ENCODE data around the gene HSPA8.
"Not testable (repeated sequence)": the region's sequence is repeated elsewhere in the genome, so short reads cannot be mapped to it uniquely, and the experiment has no call there.

The HSPA8 gene

DNA sequence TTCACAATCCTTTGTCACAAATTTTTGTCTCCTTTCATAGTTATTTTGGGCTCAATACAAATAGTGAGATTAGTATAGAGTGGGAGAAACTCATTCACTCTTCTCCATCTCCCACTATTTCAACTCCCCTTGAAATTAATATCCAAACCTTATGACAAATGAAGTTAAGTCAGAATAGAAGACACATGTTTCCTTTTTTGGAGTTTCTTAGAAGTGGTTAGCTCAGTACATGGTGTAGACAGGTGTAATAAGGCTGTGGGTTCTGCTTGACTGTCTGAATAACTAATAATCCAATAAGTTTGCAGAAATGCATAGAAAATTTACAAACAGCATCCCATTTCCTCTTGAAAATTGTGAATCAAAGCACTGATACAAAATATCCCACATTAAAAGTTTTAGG, 10.8 kb upstream of the HSPA8 start:
- H3K9me3 ChIP-seq (ENCODE audit: control insufficient read depth, low read length) = no peaks in the 10 kb centered on the region
- no peak overlapping the region for H3K27ac ChIP-seq (ENCODE audit: low read depth, low read length, severe bottlenecking)
- H3K36me3 ChIP-seq (ENCODE audit: control insufficient read depth, insufficient read depth, low read length) = peaks cover 17% of the 10 kb centered on the region
- H3K4me1 ChIP-seq (ENCODE audit: control insufficient read depth, insufficient read depth, low read length, poor library complexity, severe bottlenecking) = no peaks in the 10 kb centered on the region
- no peak overlapping the region for H3K4me3 ChIP-seq (ENCODE audit: extremely low read depth, insufficient read depth, low read length, poor library complexity, severe bottlenecking)

DNA sequence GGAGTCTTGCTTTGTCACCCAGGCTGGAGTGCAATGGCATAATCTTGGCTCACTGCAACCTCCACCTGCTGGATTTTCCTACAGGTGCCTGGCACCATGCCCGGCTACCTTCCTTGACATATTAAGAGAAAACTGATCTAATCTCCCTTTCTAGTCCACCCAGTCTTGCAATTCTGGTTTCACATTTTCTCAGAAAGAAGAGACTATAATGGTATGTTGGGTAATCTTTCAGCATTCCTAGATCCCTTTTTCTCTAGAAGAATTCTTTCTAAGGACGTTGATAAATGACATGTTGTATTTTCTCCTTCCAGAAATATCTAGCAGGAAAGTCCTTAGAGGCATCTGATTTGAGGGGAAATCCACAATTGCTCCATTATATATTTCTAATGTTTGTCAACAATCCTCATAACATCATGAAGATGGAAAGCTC, 10.4 kb upstream of the HSPA8 start:
- H3K4me3 ChIP-seq (ENCODE audit: extremely low read depth, insufficient read depth, low read length, poor library complexity, severe bottlenecking) = no peak overlapping the region
- H3K36me3 ChIP-seq (ENCODE audit: control insufficient read depth, insufficient read depth, low read length) = peaks cover 17% of the 10 kb centered on the region
- H3K4me1 ChIP-seq (ENCODE audit: control insufficient read depth, insufficient read depth, low read length, poor library complexity, severe bottlenecking) = no peaks in the 10 kb centered on the region
- H3K27ac ChIP-seq (ENCODE audit: low read depth, low read length, severe bottlenecking) = no peak overlapping the region
- no CpG with 5 or more reads among the region's 2 CpGs for WGBS, 2 experiments (ENCODE audit: insufficient coverage in 2 of 2)
- no peaks in the 10 kb centered on the region for H3K9me3 ChIP-seq (ENCODE audit: control insufficient read depth, low read length)

DNA sequence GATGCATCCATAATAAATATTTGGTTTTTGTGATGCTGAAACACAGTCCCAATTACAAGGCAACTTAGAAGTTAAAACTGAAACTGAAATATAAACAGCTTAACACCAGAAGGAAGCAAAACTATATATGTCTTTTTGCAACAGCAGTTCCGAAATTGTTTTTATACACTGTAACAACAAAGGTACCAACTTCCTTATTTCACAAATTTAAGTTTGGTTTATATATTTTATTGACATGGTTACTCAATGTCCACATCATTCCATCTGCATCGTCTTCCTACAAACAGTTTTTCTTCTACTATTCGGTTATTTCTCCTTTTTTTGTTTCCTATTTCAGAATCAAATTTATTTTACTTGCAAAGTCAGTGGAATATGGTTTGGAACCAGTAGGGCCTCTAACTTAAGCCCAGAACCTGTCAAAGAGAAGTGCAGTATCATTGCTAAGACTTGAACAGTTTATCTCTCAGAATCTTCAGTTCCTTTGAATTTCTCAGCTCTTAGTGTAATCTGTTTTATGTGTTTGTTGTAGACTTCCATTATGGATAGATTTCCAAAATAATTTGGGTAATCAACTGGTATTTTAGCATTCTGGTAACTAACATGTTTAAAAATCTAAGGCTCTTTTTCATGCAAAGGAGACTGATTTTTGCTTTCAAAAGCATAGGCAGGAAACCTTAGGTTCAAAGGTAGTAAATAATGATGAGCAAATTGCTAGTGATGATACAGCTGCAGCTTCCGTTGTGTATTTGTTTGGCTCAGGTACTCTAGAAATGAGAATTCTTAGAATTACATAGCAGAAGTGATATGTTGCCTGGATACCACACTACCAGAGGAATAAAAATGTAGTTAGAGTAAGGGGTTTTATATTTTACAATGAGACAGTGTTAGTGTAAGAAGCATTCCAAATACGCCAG, 8.2 kb upstream of the HSPA8 start:
- H3K4me3 ChIP-seq (ENCODE audit: extremely low read depth, insufficient read depth, low read length, poor library complexity, severe bottlenecking) = no peak overlapping the region
- H3K4me1 ChIP-seq (ENCODE audit: control insufficient read depth, insufficient read depth, low read length, poor library complexity, severe bottlenecking) = no peaks in the 10 kb centered on the region
- 40 to 70% methylated on average over 1 to 2 of the region's 5 CpGs for WGBS, 2 experiments (ENCODE audit: insufficient coverage in 2 of 2)
- no peak overlapping the region for H3K27ac ChIP-seq (ENCODE audit: low read depth, low read length, severe bottlenecking)
- no peaks in the 10 kb centered on the region for H3K9me3 ChIP-seq (ENCODE audit: control insufficient read depth, low read length)
- peaks cover 17% of the 10 kb centered on the region for H3K36me3 ChIP-seq (ENCODE audit: control insufficient read depth, insufficient read depth, low read length)

DNA sequence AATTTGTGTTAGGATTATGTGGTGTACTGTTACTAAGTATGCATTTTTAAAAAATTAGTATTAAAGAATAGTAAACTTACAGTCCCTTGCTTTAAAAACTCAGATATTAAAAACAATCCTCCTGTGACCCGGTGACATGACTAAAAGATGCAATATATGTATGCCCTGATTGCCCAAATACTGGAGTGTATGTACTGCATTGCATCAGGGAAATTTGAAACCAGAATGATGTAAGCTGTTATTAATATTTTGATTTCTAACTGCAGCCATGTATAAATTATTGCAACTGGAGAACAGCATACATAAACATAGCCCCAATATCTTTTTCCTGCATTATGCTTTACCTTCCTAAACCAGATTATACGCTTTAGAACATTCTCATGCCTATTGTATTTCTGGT, 3.7 kb upstream of the HSPA8 start:
- no peaks in the 10 kb centered on the region for H3K9me3 ChIP-seq (ENCODE audit: control insufficient read depth, low read length)
- peaks cover 13% of the 10 kb centered on the region for H3K36me3 ChIP-seq (ENCODE audit: control insufficient read depth, insufficient read depth, low read length)
- no peak overlapping the region for H3K4me3 ChIP-seq (ENCODE audit: extremely low read depth, insufficient read depth, low read length, poor library complexity, severe bottlenecking)
- H3K27ac ChIP-seq (ENCODE audit: low read depth, low read length, severe bottlenecking) = no peak overlapping the region
- peaks cover 6% of the 10 kb centered on the region for H3K4me1 ChIP-seq (ENCODE audit: control insufficient read depth, insufficient read depth, low read length, poor library complexity, severe bottlenecking)
- WGBS, 2 experiments (ENCODE audit: insufficient coverage in 2 of 2) = 100% methylated on average over 1 of the region's 2 CpGs; no CpG with 5 or more reads in 1 of the 2 experiments

DNA sequence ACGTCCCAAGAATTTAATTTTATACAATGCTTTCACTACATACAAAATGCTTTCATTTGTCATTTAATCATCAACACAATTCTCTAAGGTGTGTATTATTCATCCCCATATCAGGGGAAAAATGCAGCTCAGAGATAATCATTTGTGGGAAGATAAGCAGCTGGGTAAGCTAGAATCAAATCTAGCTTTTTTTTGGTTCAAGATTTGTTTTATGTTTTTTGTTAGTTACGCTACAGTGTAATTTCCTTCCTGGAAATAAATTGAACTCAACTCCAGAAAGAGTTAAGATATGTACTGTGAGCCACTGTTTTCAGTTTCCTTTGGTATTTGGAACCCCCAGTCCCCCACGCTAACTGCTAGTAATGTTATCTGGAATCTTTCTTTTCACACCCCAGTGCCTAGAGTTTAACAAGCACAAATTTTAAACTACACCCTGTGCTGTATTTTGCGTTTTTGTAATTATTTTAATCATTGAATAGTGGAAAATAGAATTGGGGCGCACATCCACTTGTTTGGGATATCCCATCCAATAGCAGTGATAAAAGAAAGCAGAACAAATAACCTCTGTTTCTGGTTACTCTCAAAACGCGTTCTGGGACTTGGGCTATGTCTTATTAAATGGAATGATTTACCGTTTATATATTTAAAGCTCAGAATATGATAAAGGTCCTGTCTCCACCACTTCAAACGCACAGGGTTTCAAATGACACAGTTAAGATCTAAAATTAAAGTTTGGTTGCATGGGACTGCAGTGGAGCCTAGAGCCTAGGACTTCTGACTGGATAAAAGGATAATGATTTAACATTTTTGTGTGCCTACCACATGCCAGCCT, 2.1 kb upstream of the HSPA8 start:
- H3K4me1 ChIP-seq (ENCODE audit: control insufficient read depth, insufficient read depth, low read length, poor library complexity, severe bottlenecking) = peaks cover 8% of the 10 kb centered on the region
- peak overlapping the region; percentile 96 for H3K4me3 ChIP-seq (ENCODE audit: extremely low read depth, insufficient read depth, low read length, poor library complexity, severe bottlenecking)
- 80% methylated on average over 1 of the region's 9 CpGs; no CpG with 5 or more reads in 1 of the 2 experiments for WGBS, 2 experiments (ENCODE audit: insufficient coverage in 2 of 2)
- peak overlapping the region; percentile 100 for H3K27ac ChIP-seq (ENCODE audit: low read depth, low read length, severe bottlenecking)
- H3K9me3 ChIP-seq (ENCODE audit: control insufficient read depth, low read length) = no peaks in the 10 kb centered on the region
- peaks cover 25% of the 10 kb centered on the region for H3K36me3 ChIP-seq (ENCODE audit: control insufficient read depth, insufficient read depth, low read length)

DNA sequence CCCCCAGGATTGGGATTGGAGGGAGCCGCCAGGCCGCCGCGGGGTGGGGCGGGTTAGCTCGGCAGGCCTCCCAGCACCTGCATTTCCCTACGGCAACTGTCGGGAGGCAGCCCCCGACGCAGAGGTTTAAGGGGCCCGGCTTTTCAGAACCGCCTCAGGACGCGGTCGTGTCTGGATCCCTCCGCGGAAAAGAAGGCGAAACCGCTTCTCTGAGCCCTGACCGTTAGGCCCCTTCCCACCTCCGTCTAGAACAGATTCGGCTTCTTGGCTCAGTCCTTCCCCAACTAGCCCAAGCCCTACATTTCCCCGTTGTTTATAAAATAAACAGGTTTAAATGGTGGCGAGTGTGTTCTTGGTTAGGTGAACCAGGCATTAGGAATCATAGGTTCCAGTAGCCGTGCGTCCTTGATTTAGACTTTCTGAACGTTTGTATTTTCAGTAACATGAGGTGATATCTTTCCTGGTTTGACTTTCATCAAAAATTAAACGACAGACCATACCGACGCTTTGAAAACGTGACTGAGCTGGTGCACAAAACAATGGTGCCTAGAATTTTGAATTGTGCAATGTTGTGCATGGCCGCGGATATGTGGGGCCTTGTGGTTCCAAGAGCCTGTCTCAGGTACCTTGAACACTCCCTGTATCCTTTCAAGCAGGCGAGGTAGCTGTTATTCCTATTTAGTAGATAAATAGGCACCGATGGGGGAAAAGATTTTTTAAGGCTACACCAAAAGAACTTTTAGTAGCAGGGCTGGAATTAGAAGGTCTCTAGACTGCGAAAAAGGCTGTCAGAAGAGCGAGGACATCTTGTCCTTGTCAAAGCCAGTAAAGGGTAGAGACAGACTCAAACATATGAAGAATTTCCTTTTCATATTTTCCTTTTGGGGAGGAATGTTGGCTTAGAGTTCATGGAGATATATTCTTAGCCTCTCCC, 1.2 kb upstream of the HSPA8 start:
- peaks cover 15% of the 10 kb centered on the region for H3K4me1 ChIP-seq (ENCODE audit: control insufficient read depth, insufficient read depth, low read length, poor library complexity, severe bottlenecking)
- H3K36me3 ChIP-seq (ENCODE audit: control insufficient read depth, insufficient read depth, low read length) = peaks cover 34% of the 10 kb centered on the region
- peak overlapping the region; percentile 96 for H3K4me3 ChIP-seq (ENCODE audit: extremely low read depth, insufficient read depth, low read length, poor library complexity, severe bottlenecking)
- peak overlapping the region; percentile 100 for H3K27ac ChIP-seq (ENCODE audit: low read depth, low read length, severe bottlenecking)
- H3K9me3 ChIP-seq (ENCODE audit: control insufficient read depth, low read length) = no peaks in the 10 kb centered on the region
- 0 to 5% methylated on average over 17 to 32 of the region's 37 CpGs for WGBS, 2 experiments (ENCODE audit: insufficient coverage in 2 of 2)

DNA sequence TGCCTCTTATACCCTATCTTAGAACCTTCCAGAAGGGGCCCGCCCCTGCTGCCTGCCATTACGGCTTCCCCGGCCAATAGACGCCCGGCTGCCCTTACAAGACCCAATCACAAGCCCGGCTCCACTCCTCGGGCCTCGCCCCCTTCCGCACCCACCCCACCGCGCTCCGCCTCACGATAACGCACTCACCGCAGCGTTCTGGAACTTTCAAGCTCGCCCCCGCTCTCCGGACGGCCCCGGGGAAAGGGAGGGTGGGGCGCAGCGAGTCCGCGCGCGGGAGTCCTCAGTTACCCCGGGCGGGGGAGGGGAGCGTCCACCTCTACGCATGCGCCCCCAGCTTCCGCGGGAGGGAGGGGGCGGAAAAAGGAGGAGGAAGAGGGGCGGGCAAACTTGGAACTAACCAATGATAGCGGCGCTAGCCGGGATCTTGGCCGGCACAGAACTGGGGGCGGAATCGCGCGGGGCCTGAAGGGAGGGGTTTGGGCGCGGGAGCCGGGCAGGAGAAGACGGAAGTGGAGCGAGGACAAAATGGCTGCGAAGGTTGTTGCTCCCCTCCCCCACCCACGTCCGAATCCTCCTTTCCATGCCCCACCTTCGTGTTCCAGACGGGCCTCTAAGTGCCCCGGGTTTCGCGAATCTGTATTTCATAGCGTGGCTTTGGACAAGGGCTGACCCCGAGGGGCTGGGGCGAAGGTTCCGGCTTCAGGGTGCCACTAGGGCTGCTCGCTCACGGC, 389 bp upstream of the HSPA8 start:
- no peaks in the 10 kb centered on the region for H3K9me3 ChIP-seq (ENCODE audit: control insufficient read depth, low read length)
- WGBS, 2 experiments (ENCODE audit: insufficient coverage in 2 of 2) = 0 to 1% methylated on average over 33 to 37 of the region's 63 CpGs

DNA sequence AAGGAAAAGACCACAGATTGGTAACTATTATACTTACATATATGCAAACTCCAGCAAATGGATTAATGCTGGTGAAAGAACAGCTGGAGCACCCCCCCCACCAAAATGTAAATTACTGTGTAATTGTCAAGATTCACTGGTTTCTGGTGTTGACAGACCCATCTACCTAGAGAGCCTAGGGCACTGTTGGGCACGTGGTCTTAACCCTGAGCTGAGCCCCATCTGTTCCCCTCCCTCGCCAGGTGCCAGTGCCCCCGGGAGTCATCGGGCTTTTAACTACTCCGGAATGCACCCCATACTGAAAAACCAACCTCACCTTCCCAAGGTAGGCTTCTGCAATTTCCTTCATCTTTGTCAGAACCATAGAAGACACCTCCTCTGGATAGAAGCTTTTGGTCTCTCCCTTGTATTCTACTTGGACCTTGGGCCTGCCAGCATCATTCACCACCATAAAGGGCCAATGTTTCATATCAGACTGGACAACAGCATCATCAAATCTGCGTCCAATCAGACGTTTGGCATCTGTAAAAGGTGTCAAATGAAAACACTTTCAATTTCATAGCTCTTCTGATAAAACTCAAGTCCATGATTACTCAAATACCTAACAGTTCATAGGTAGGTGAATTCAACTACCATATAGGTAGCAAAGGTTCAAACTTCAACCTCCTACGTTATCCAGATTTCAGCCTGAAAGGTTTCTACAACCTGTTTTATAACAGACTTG, 1.5 kb downstream of the HSPA8 start:
- no peaks in the 10 kb centered on the region for H3K9me3 ChIP-seq (ENCODE audit: control insufficient read depth, low read length)
- peaks cover 18% of the 10 kb centered on the region for H3K4me1 ChIP-seq (ENCODE audit: control insufficient read depth, insufficient read depth, low read length, poor library complexity, severe bottlenecking)
- peak overlapping the region; percentile 96 for H3K4me3 ChIP-seq (ENCODE audit: extremely low read depth, insufficient read depth, low read length, poor library complexity, severe bottlenecking)
- peaks cover 60% of the 10 kb centered on the region for H3K36me3 ChIP-seq (ENCODE audit: control insufficient read depth, insufficient read depth, low read length)
- WGBS, 2 experiments (ENCODE audit: insufficient coverage in 2 of 2) = 7% methylated on average over 3 to 7 of the region's 8 CpGs
- H3K27ac ChIP-seq (ENCODE audit: low read depth, low read length, severe bottlenecking) = peak overlapping the region; percentile 41

More for the DNA sequence above, 389 bp upstream of the HSPA8 start:
- Histone ChIP-seq H3K4me1 (ENCODE audit: control insufficient read depth, insufficient read depth, low read length, poor library complexity, severe bottlenecking) (peaks cover 18% of the 10 kb centered on the region), H3K4me3 (ENCODE audit: extremely low read depth, insufficient read depth, low read length, poor library complexity, severe bottlenecking) (peak overlapping the region; percentile 96), H3K27ac (ENCODE audit: low read depth, low read length, severe bottlenecking) (peak overlapping the region; percentile 100), H3K36me3 (ENCODE audit: control insufficient read depth, insufficient read depth, low read length) (peaks cover 42% of the 10 kb centered on the region)

DNA sequence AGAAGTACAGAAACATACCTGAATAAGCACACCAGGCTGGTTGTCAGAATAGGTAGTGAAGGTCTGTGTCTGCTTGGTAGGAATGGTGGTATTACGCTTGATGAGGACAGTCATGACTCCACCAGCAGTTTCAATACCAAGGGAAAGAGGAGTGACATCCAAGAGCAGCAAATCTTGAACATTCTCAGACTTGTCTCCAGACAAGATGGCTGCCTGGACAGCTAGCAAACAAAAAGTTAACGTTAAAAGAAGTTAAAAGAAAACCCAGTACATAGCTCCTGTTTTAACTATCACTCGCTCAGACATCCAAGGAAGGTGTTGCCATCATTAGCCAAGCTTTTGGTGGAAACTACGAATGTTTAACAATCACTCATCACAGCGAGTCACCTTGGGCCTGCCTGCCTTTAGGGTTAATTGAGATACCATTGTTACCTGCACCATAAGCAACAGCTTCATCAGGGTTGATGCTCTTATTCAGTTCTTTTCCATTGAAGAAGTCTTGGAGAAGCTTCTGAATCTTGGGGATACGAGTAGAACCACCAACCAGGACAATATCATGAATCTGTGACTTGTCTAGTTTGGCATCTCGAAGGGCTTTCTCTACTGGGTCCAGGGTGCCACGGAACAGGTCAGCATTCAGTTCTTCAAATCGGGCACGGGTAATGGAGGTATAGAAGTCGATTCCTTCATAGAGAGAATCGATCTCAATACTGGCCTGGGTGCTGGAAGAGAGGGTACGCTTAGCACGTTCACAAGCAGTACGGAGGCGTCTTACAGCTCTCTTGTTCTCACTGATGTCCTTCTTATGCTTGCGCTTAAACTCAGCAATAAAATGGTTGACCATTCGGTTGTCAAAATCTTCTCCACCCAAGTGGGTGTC, 2.7 kb downstream of the HSPA8 start:
- peak overlapping the region; percentile 96 for H3K4me3 ChIP-seq (ENCODE audit: extremely low read depth, insufficient read depth, low read length, poor library complexity, severe bottlenecking)
- H3K4me1 ChIP-seq (ENCODE audit: control insufficient read depth, insufficient read depth, low read length, poor library complexity, severe bottlenecking) = peaks cover 18% of the 10 kb centered on the region
- H3K27ac ChIP-seq (ENCODE audit: low read depth, low read length, severe bottlenecking); H3K9me3 ChIP-seq (ENCODE audit: control insufficient read depth, low read length): not testable (repeated sequence)
- peaks cover 60% of the 10 kb centered on the region for H3K36me3 ChIP-seq (ENCODE audit: control insufficient read depth, insufficient read depth, low read length)
- 73 to 76% methylated on average over 11 to 16 of the region's 18 CpGs for WGBS, 2 experiments (ENCODE audit: insufficient coverage in 2 of 2)
